ENCODE measurements around the gene SH3YL1. TPM values are rescaled to one million over a fixed set of nuclear protein-coding genes. Genes with fewer than 3 reads are reported as not detected.
A peak's percentile ranks its signal among the peaks of the same experiment; 100 is the strongest.

Gene SH3YL1
- total RNA-seq, 1 donor from 2014 or later = 47.9 TPM

- no peaks in the 10 kb centered on the region for H3K4me1 Mint-ChIP-seq
- H3K4me3 ChIP-seq = no peak overlapping the region
- DNase-seq (ENCODE audit: low spot score) = no peak
- no peak overlapping the region for H3K27ac ChIP-seq
- H4K20me1 ChIP-seq (ENCODE audit: low read depth) = no peaks in the 10 kb centered on the region
- no peaks in the 10 kb centered on the region for H3K4me1 ChIP-seq
- no peaks in the 10 kb centered on the region for H3F3A ChIP-seq (ENCODE audit: low read depth)
- no peaks in the 10 kb centered on the region for H3K79me2 ChIP-seq (ENCODE audit: low read depth)
- no peak overlapping the region for H3K9ac ChIP-seq
- H3K36me3 Mint-ChIP-seq = no peaks in the 10 kb centered on the region
- no peak overlapping the region for H2AFZ ChIP-seq (replicated peaks)
- H3K27ac Mint-ChIP-seq = no peak overlapping the region
- H3K4me3 Mint-ChIP-seq = no peak overlapping the region
- peaks cover 8% of the 10 kb centered on the region for H3K9me3 Mint-ChIP-seq
- H3K27me3 Mint-ChIP-seq (ENCODE audit: insufficient read depth, low read depth) = peaks cover 2% of the 10 kb centered on the region
- no peaks in the 10 kb centered on the region for H3K27me3 ChIP-seq
- H3K9me3 ChIP-seq (ENCODE audit: low read depth) = no peaks in the 10 kb centered on the region
- no peaks in the 10 kb centered on the region for H3K36me3 ChIP-seq
- TF ChIP-seq EZH2 (IDR thresholded peaks at IDR 0.05) = no peak
- no peak for TF ChIP-seq EZH2phosphoT487 (IDR thresholded peaks at IDR 0.05)
- TF ChIP-seq, protein P1, sequence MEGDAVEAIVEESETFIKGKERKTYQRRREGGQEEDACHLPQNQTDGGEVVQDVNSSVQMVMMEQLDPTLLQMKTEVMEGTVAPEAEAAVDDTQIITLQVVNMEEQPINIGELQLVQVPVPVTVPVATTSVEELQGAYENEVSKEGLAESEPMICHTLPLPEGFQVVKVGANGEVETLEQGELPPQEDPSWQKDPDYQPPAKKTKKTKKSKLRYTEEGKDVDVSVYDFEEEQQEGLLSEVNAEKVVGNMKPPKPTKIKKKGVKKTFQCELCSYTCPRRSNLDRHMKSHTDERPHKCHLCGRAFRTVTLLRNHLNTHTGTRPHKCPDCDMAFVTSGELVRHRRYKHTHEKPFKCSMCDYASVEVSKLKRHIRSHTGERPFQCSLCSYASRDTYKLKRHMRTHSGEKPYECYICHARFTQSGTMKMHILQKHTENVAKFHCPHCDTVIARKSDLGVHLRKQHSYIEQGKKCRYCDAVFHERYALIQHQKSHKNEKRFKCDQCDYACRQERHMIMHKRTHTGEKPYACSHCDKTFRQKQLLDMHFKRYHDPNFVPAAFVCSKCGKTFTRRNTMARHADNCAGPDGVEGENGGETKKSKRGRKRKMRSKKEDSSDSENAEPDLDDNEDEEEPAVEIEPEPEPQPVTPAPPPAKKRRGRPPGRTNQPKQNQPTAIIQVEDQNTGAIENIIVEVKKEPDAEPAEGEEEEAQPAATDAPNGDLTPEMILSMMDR (IDR thresholded peaks at IDR 0.05) = no peak
- no peak overlapping the region for H3K4me2 ChIP-seq
Observed at GRCh38 chr2:196406-196805, 67.4 kb downstream of the SH3YL1 start.

DNA sequence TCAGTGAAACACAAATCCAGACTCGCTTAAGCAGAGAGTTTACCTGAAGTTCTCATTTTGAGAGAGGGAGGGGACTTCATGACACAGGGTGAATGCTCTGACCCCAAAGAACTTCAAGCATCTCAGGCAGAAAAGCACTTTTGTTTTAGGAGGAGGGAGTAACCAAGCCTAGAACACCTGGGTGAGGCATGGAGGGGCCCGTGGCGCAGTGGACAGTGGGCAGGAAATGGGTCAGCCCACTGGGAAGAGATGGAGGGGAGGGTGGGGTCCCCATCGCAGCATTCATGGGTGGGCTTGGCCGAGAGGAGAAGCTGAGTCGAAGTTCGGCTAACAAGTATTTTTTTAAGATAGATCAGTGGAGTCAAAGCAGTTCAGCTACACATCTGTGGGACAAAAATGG, 67.9 kb downstream of the SH3YL1 start:
- no peaks in the 10 kb centered on the region for H4K20me1 ChIP-seq (ENCODE audit: low read depth)
- no peaks in the 10 kb centered on the region for H3K9me3 ChIP-seq (ENCODE audit: low read depth)
- no peak overlapping the region for H3K27ac ChIP-seq
- H3K4me1 ChIP-seq = no peaks in the 10 kb centered on the region
- Mint-ChIP-seq H3K27me3 (ENCODE audit: insufficient read depth, low read depth) (peaks cover 2% of the 10 kb centered on the region), H3K4me3 (no peak overlapping the region), H3K36me3 (no peaks in the 10 kb centered on the region), H3K9me3 (peaks cover 8% of the 10 kb centered on the region), H3K27ac (no peak overlapping the region), H3K4me1 (no peaks in the 10 kb centered on the region)
- no peaks in the 10 kb centered on the region for H3K36me3 ChIP-seq
- no peak overlapping the region for H2AFZ ChIP-seq (replicated peaks)
- H3K4me2 ChIP-seq = no peak overlapping the region
- DNase-seq (ENCODE audit: low spot score) = no peak
- no peak overlapping the region for H3K4me3 ChIP-seq
- no peaks in the 10 kb centered on the region for H3K27me3 ChIP-seq
- no peak for TF ChIP-seq EZH2 (IDR thresholded peaks at IDR 0.05)
- TF ChIP-seq EZH2phosphoT487 (IDR thresholded peaks at IDR 0.05) = no peak
- TF ChIP-seq, protein P1 (IDR thresholded peaks at IDR 0.05) = no peak
- H3F3A ChIP-seq (ENCODE audit: low read depth) = no peaks in the 10 kb centered on the region
- H3K79me2 ChIP-seq (ENCODE audit: low read depth) = no peaks in the 10 kb centered on the region
- H3K9ac ChIP-seq = no peak overlapping the region

DNA sequence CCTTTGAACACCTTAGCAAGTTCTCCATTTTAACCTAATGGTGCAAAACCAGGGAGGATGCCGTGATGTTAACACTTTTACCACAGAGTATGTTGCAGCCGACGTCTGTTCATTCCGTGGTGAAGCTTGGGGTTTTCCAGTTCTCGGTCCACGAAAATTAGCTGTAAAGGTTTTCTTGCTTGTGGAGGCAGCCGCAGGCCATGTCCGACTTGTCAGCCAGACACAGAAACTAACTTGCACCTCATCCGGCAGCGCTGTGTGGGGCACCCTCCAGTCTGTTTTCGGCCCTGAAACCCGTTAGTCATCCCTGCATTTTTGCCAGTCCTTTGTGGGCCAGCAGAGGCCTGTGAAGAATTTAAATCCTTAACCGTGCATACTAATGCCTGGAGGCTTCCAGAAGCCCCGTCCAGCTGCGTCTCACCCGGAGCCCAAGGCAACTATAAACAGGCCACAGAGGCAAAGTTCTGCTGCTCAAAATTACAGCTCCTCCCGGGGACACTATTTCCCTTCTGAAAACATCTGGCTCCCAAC, 70.6 kb downstream of the SH3YL1 start:
- Mint-ChIP-seq H3K27me3 (ENCODE audit: insufficient read depth, low read depth) (peaks cover 2% of the 10 kb centered on the region), H3K36me3 (no peaks in the 10 kb centered on the region), H3K4me1 (no peaks in the 10 kb centered on the region), H3K9me3 (peaks cover 12% of the 10 kb centered on the region), H3K27ac (no peak overlapping the region), H3K4me3 (no peak overlapping the region)
- Histone ChIP-seq H3K9ac (no peak overlapping the region), H4K20me1 (ENCODE audit: low read depth) (no peaks in the 10 kb centered on the region), H3K4me1 (no peaks in the 10 kb centered on the region), H3K79me2 (ENCODE audit: low read depth) (no peaks in the 10 kb centered on the region), H2AFZ (replicated peaks) (peak overlapping the region; percentile 36), H3K27me3 (no peaks in the 10 kb centered on the region), H3K27ac (no peak overlapping the region), H3K4me3 (no peak overlapping the region), H3K36me3 (no peaks in the 10 kb centered on the region), H3F3A (ENCODE audit: low read depth) (no peaks in the 10 kb centered on the region), H3K9me3 (ENCODE audit: low read depth) (no peaks in the 10 kb centered on the region), H3K4me2 (no peak overlapping the region)
- TF ChIP-seq, protein P1 (IDR thresholded peaks at IDR 0.05) = no peak
- TF ChIP-seq EZH2 (IDR thresholded peaks at IDR 0.05) = no peak
- TF ChIP-seq EZH2phosphoT487 (IDR thresholded peaks at IDR 0.05) = no peak
- no peak for DNase-seq (ENCODE audit: low spot score)

Data from neural progenitor cell (in vitro differentiated cells).